ENCODE results near the gene KHK. TPM values are rescaled to one million over a fixed set of nuclear protein-coding genes. Genes with fewer than 3 reads are reported as not detected.

The KHK gene
- polyA plus RNA-seq, 1 donor (not counting 4 experiments of a cell fraction or from before 2014, with no cell fraction given): 0.21 TPM

GRCh38 chr2:27096748-27097297 is 10.3 kb downstream of the KHK start:
- dilution Hi-C loops (cut with MboI; ENCODE audit: extremely low pct_ligation_motif_present, low sequenced_read_pairs): no loop called here
- Histone ChIP-seq H2AFZ (ENCODE audit: control insufficient read depth, low read length) (no peak overlapping the region), H3K9ac (ENCODE audit: control insufficient read depth, extremely low read depth, insufficient read depth, low read length) (no peak overlapping the region), H3K36me3 (ENCODE audit: control insufficient read depth in 2 of 2, extremely low read depth in 1 of 2, insufficient read depth in 2 of 2, low read length in 2 of 2) (no peaks in the 10 kb centered on the region), H3K79me2 (ENCODE audit: control insufficient read depth, insufficient read depth, low read length) (no peaks in the 10 kb centered on the region), H3K4me3 (ENCODE audit: control insufficient read depth in 2 of 3, extremely low read depth in 1 of 3, insufficient read depth in 2 of 3, low read depth in 1 of 3, low read length in 3 of 3) (no peak overlapping the region), H3K9me3 (ENCODE audit: control insufficient read depth, low read depth, low read length) (no peaks in the 10 kb centered on the region), H3K4me2 (ENCODE audit: control insufficient read depth, extremely low read depth, insufficient read depth, low read depth, low read length) (no peak overlapping the region), H3K4me1 (ENCODE audit: control insufficient read depth, extremely low read depth, insufficient read depth, low read length) (peaks cover 4% of the 10 kb centered on the region), H3K9me1 (ENCODE audit: control insufficient read depth, extremely low read depth, insufficient read depth, low read length) (no peaks in the 10 kb centered on the region), H4K20me1 (ENCODE audit: control insufficient read depth, extremely low read depth, insufficient read depth, low read length) (peaks cover 4% of the 10 kb centered on the region), H3K27ac (ENCODE audit: control insufficient read depth, insufficient read depth, low read length) (no peak overlapping the region), H3K27me3 (ENCODE audit: control insufficient read depth, extremely low read depth, insufficient read depth, low read length) (no peaks in the 10 kb centered on the region)
- no peak for FAIRE-seq
- TF ChIP-seq CTCF (optimal IDR thresholded peaks at IDR 0.05 in 1 of 3, IDR thresholded peaks at IDR 0.05 in 1 of 3, conservative IDR thresholded peaks at IDR 0.05 in 1 of 3; ENCODE audit: extremely low read depth in 1 of 3, insufficient read depth in 2 of 3, low read length in 3 of 3) (no peak), EZH2 (IDR thresholded peaks at IDR 0.05; ENCODE audit: low read length) (no peak)
- no peak for DNase-seq (ENCODE audit: low read depth, low spot score)

GRCh38 chr2:27097341-27097740 is 10.8 kb downstream of the KHK start:
- H3K4me3 ChIP-seq (ENCODE audit: control insufficient read depth in 2 of 3, extremely low read depth in 1 of 3, insufficient read depth in 2 of 3, low read depth in 1 of 3, low read length in 3 of 3): no peak overlapping the region
- H3K4me2 ChIP-seq (ENCODE audit: control insufficient read depth, extremely low read depth, insufficient read depth, low read depth, low read length): no peak overlapping the region
- H3K36me3 ChIP-seq (ENCODE audit: control insufficient read depth in 2 of 2, extremely low read depth in 1 of 2, insufficient read depth in 2 of 2, low read length in 2 of 2): no peaks in the 10 kb centered on the region
- DNase-seq (ENCODE audit: low read depth, low spot score): no peak
- dilution Hi-C loops (cut with MboI; ENCODE audit: extremely low pct_ligation_motif_present, low sequenced_read_pairs): no loop called here
- H4K20me1 ChIP-seq (ENCODE audit: control insufficient read depth, extremely low read depth, insufficient read depth, low read length): peaks cover 4% of the 10 kb centered on the region
- no peak for TF ChIP-seq CTCF (optimal IDR thresholded peaks at IDR 0.05 in 1 of 3, IDR thresholded peaks at IDR 0.05 in 1 of 3, conservative IDR thresholded peaks at IDR 0.05 in 1 of 3; ENCODE audit: extremely low read depth in 1 of 3, insufficient read depth in 2 of 3, low read length in 3 of 3)
- no peak overlapping the region for H3K9ac ChIP-seq (ENCODE audit: control insufficient read depth, extremely low read depth, insufficient read depth, low read length)
- H3K4me1 ChIP-seq (ENCODE audit: control insufficient read depth, extremely low read depth, insufficient read depth, low read length): peaks cover 4% of the 10 kb centered on the region
- H3K27me3 ChIP-seq (ENCODE audit: control insufficient read depth, extremely low read depth, insufficient read depth, low read length): no peaks in the 10 kb centered on the region
- H3K27ac ChIP-seq (ENCODE audit: control insufficient read depth, insufficient read depth, low read length): no peak overlapping the region
- no peaks in the 10 kb centered on the region for H3K79me2 ChIP-seq (ENCODE audit: control insufficient read depth, insufficient read depth, low read length)
- H3K9me1 ChIP-seq (ENCODE audit: control insufficient read depth, extremely low read depth, insufficient read depth, low read length): no peaks in the 10 kb centered on the region
- H3K9me3 ChIP-seq (ENCODE audit: control insufficient read depth, low read depth, low read length): no peaks in the 10 kb centered on the region
- H2AFZ ChIP-seq (ENCODE audit: control insufficient read depth, low read length): no peak overlapping the region
- no peak for FAIRE-seq

Measured in keratinocyte (primary cell).